HG03097 (cell line): ENCODE data around the gene LRRC53.
A peak's percentile ranks its signal among the peaks of the same experiment; 100 is the strongest.

ENCODE experiments used
- ATAC-seq: cut with Tn5 transposase; IDR thresholded peaks from one replicate; pipeline ENCODE4 v1.9.1; 2021; ENCODE audit not compliant: unreplicated experiment, low FRiP score

Gene LRRC53

DNA sequence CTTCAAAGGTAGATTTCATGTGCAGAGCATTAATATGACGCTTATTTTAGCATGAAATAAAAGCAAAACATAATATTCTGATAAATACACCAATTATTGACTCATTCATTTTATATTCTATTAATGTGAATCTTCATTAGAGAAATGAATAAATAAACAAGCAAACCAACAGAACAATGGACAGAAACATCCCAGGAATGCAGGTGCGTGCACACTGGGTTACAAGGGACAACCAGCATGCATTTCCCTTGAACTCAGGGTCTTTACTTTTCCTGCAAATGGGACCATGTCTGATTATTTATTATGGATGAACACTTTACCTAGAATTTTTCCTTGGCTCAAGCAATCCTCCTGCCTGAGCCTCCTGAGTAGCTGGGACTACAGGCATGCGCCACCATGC, 13.5 kb downstream of the LRRC53 start:
- no peak for ATAC-seq

DNA sequence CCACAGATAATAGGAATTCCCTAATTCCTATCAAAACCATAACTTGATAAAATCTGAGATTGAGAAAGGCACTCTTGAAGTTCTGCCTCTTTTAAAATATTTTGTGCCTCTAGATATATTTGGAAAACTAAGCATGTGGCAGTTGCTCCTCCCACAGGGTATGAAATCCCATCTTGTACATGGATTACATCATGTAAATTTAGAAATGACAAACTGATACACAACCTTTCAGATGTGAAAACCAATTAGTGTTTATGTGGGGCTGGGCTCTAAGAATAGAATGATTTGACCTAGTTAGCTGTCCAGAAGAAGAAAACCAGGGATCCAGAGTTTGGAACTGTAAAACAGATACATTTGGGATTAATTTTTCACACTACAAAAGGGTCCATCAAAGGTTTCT, 15.7 kb downstream of the LRRC53 start:
- ATAC-seq: no peak

DNA sequence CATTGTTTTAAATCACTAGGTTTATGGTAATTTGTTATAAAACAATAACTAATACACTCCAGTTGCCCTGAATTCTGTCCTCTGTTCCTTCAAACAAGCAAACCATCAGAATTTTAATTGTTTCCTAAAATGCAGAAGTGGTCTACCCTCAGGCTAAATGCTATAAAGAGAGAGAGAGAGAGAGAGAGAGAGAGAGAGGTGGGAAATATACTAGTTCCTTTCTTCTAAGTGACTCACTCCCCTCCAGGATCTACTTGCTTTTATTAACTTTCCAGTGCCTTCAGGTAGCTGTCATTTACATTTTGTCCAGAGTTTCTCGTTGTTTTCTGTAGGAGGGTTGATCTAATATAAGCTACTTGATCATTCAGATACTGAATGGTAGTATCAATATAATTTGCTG, 26.4 kb downstream of the LRRC53 start:
- no peak for ATAC-seq

DNA sequence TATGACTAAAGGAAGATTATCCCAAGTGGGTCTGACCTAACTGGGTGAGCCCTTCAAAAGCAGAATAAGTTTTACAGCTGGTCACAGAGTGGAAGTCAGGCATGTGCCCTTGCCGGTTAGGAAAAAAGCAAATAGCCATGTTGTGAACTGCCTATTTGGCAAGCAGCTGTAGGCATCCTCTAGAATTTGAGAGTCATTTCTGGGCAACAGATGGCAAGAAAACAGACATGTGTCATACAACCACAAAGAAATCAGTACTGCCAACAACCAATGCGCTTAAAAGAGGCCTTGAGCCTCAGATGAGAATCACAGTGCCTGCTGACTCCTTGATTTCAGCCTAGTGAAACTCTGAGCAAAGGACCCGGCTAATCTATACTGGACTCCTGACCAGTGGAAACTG, 26.8 kb downstream of the LRRC53 start:
- no peak for ATAC-seq

DNA sequence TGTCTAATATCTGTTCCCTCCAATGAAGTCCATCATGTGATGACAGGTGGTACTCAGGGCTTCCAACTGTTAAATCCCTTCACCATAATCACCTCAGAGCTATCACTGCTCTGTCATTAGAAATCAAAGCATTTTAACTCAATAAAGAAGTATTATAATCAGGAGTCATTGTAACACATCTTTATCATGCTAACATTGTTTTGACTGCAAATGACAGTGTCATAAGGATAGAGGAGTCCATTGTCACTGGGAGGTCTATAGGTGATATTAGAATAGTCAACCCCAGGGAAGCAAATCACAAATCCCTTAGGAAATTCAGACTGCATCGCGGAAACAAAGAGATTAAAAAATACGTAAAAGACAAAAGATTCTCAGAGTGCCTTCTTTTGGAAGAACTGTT, 30.8 kb downstream of the LRRC53 start:
- ATAC-seq: no peak

DNA sequence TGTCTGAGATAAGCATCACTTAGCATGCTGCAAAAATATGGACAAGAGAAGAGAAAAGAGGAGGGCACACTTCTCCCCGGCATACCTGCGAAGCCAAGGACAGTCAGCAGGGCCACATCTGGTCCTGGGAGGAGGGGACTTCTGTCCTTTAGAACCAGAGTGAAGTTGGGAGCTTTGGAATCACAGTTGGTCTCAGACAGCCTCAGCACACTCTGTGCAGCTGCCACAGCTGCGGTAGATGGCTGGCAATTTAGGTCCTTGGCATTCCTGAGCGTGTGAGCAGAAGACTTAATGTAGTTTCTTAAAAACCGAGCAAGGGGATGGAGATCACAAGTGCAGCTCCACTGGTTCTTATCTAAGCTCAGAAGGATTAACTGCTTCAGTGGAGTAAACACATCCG, 32.3 kb downstream of the LRRC53 start:
- ATAC-seq: no peak

DNA sequence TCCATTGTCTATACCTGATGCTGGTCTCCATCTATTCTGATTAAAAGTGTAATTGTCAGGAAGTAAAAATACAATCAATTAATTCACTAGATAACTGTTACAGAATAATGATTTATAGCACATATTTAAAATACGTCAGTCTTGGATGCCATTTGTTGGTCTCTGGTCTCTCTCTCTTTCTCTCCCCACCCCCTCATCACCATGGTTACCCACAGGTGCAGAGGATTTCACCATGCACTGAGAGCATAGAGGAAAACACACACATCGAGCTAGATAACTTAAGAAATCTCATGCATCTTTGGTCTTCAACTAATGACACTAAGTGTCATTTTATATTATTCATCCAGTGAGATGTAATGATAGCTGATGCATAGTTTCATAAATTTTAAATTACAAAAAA, 33.4 kb downstream of the LRRC53 start:
- no peak for ATAC-seq

DNA sequence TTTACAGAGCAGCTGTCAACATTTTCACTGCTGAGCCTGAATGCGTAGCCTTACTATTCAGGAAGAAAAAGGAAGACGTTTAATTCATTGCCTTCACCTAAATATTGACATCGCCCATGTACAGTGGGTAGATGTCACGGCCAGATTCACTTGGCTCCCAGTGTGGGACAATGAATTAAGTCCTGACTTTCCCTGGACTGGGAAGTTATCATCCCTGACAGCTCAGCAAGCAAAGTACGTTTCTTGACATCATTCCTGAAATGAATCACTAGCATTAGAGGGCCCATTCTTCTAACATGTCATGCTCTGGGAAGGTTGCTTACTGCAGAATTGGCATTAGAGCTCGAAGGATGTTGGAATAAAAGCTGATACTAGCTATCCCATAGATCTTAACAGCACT, 37.8 kb downstream of the LRRC53 start:
- no peak for ATAC-seq

DNA sequence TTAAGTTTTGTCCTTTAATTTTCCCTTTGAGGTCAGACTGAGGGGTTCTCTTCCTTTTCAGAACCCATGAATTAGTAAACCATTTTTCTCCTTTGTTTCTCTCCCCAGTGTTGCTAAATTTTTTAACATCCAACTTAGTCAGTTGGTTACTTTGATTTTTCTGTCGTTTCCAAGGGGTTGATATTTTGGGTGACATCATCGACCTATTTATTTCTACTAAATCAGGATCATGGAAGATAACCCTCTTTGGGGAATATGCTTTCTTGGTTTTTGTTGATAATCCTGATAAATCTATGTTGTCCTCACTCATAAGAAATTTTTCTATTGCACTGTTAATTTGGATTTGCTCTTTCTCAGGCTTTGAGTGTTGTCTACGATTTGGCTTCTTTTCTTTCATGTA, 40.9 kb downstream of the LRRC53 start:
- no peak for ATAC-seq

DNA sequence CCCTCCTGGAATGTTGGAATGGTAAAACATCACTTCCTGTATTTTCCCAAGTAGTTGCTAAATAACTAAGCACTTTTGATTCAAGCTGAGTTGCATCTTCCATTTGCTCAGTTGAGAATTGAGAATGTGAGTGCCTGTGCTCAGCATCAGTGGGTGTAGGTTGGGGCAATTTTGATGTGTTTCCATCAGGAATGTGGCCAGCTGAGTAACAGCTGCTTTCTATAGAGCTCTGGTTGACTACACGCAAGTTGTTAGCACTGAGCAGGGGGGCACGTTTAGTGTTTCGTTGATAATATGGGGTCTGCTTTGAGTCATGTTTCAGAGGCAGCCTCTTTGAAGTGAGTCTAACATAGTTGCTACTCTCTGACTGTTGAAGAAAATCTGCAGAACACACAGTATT, 41.5 kb downstream of the LRRC53 start:
- ATAC-seq: no peak

DNA sequence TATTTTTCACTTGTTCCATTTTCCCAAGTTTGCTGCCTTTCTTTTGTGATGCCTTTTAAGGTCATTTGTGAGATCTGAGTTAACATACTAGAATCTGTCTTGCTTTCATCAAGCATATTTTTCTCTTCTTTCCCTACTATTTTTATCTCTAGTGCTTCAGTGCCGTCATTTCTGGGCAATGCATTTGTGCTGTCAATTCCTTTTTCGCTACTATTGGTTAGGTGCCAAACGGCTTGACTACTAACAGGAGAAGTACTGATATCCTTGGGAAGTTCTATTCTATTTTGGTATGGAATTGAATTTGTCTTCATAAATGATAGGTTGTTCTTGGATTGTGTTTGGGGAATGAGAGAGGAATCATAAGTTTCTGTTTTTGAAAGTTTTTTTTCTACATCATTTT, 42.2 kb downstream of the LRRC53 start:
- ATAC-seq: no peak

DNA sequence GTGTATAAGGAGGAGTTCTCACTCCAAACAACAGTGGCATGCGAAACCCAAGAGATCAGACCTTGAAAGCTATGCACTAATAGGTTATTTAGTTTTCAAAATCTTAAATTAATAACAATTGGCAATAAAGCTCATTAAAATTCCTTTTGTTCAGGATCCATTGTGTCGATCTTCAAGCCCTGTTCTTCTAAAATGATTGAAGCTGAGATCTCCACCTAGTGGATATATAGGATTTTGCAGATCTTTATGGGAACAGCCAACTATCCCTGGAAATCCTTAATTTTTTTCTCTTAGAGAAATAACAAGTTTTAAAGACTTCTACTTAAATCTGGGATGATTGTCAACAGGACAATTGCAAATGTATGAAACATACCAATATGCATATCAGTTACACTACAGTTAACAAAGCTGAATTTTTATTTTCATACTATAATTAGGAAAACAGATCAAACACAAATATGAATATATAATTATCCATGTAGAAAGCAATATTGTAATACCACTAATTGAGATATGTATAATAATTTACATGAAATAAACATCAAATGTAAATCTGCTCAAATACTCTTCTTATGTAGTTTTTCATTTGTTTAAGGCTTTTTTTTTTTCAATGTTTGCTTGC, 43.3 kb downstream of the LRRC53 start:
- no peak for ATAC-seq

DNA sequence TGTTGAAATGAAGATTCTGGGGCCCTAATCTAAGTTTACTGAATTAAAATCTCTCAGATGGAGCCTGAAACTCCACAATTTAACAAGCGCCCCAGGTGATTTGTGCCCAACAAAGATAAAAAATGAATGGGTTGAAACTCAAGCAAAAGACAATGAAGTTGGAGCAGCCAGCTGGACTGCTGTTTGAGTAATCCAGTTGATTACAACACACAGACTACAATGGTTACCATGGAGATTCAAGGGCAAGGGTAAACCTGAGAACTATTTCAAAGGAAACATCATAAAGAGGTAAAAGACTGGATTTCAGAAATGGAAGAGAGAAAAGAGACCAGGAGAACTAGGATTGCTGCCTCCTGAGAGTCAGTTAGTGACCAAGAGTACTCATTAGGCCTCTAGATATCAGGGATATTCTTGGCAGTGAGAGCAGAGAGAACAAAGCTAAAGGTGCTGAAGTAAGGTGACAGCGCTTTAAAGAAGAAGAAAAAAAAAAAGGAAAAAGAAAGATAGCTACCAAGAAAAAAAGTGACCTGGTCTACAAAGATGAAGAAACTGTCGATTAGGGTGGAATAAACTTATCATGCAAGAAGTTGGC, 44.5 kb downstream of the LRRC53 start:
- no peak for ATAC-seq

DNA sequence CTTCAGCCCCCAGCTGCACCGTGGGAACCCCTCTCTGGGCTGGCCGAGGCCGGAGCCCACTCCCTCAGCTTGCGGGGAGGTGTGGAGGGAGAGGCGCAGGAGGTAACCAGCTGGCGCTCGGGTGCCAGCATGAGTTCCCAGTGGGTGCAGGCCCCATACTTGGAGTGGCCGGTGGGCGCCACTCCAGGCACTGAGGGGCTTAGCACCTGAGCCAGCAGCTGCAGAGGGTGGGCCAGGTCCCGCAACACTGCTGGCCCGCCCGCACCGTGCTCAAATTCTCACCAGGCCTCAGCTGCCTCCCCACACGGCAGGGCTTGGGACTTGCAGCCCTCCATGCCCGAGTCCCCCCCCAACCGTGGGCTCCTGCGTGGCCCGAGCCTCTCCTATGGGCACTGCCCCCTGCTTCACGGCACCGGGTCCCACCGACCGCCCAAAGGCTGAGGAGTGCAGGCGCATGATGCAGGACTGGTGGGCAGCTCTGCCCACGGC, 47.2 kb downstream of the LRRC53 start:
- no peak for ATAC-seq

DNA sequence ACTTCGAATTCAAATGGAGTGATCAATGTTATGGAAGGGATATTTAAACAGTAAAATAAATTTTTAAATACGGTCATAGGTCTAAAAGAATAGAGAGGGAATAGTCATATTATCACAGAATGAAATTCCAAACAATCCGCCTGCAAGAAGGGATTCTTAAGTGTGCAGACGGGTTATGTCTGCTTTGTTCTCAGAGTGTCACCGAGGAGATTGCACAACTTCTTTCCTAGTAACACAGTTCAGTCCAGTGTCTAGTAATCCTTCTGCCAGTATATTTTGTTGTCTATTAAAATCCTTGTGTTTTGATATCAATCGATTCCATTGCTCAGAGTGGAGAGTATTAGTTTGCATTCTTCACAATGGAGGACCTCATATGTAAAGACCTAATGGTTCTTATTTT, 48.4 kb downstream of the LRRC53 start:
- no peak for ATAC-seq

DNA sequence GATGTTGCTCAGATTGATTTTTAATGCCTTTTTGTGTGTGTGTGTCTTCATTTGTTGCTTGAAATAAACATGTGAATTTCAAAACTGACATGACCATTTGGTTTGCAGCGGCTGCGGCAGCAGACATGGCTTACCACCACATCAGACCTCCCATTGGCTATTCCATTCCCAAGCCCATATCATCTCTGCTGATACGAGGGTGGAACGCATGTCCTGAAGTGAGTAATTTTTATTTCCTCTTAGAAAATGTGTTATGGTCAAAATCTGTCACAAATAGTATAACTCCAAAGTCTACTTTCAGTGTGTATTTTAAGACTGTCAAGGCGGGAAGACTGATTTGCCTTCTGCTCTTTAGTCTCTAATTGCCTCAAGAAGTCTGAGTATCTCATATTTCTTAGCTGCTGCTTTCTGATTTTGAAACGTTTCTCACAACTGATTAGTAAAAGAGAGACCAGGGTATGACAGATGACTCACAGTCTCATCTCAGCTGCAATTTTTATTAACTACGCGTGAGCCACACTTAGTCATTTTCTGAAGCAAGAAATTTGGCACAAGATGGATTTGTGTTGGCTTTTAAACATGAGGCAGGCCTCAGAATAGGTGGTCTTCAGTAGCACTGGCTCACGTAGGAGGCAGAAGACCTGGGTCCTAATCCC, 49.0 kb downstream of the LRRC53 start:
- ATAC-seq: peak; percentile 81

DNA sequence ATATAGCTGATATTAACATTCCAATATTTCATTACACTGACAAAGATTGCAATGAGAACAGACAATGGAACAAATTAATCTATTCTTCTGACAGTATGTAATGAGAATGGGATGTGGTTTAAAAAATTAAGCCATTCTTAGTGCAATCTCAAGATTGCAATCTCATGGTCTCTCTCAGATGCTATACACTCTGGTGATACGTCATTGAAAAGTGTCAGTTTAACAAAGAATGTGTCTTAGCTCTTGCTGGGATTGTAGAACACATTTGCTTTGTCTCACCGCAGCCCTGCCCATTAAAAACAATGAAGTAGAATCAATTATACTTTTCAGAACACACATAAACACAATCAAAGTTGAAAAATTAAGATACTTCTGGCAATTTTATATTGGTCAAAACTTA, 55.2 kb downstream of the LRRC53 start:
- ATAC-seq: no peak

DNA sequence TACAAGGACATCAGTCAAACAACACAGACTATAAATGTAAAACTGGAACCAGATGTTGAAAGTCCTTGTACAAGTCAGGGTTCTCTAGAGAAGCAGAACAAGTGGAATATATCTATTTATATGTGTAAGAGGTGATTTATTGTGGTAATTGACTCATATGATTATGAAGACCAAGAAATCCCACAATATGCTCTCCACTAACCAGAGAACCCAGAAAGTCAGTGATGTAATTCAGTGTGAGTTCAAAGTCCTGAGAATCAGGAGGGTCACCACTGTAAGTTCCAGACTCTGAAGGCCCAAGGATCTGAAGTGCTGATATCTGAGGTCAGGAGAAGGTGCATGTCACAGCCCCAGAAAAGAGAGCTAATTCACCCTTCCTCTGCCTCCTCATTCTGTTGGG, 57.0 kb downstream of the LRRC53 start:
- ATAC-seq: no peak

DNA sequence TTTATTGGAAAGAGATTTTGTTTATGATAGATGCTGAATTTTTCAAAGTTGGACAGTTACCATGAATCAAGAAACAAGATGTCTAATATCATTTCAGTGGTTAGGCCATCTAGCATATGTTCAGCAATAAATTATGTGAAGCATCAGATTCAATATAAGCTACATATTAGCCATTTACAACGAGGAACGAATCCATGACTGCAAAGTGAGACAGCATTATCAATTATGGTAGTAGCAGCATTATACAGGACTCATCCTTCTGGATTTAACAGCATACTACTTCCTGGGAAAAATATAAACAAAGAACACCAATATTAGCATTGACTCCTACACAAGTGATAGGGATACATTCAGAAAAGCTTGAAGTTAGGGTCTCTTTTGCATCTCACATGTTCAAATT, 59.1 kb downstream of the LRRC53 start:
- ATAC-seq: no peak

DNA sequence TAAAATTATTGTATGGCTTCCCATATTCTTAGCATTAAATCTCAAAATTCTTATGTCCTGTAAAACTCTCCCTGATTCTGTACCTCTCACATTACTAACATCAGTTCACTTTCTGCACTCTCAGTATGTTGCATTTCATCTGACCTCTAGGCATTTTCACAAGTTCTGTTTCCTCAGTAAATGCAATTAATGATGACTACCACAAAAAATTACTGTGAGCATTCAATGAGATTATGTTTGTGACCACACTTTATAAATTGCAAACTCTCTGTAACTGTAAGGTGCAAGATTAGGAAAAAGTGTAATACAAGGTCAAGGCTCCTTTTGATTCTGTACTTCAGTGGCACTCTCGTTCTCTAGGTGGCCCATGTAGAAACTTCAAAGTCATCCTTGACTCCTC, 60.4 kb downstream of the LRRC53 start:
- ATAC-seq: no peak

DNA sequence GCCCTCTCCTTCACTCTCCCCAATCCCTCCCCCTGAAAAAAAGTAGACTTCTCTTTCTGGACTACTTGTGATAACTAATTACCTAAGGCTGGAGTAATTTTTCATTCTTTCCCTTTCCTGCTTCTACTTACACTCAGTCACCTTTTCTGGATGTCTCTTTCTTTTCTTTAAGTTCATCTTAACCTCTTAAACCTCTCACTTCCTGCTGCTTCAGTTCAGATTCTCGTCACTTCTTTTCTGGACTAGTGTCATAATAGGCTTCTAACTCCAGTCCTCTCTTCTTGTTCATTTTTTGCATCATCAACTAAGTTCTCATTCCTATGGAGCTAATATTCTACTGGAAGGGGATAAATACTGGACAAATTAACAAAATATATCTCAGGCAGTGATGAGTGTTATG, 75.4 kb downstream of the LRRC53 start:
- no peak for ATAC-seq

DNA sequence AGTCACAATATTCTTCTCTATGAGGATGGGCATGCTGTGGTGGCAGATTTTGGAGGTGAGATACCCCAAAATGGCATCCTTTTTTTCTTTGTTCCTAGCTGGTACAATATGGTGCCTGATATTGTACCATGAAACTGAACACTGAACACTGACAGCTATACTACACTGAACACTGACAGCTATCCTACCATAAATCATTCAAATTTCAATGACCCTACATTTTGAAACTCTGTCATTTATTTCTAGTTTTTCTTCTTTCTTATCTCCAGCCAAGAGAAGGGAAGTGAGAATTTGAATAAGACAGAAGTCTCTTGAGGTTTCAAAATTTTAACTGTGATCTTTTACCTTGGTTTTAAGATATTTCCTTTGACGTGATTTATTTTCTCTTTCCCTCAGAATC, 76.3 kb downstream of the LRRC53 start:
- no peak for ATAC-seq
